HG03442 (cell line): ENCODE results near the gene OR13C5.
"Not testable (repeated sequence)": the region's sequence is repeated elsewhere in the genome, so short reads cannot be mapped to it uniquely, and the experiment has no call there.

Experiments
- ATAC-seq: cut with Tn5 transposase; IDR thresholded peaks from one replicate; pipeline ENCODE4 v1.9.1; 2021; ENCODE audit warnings: mild to moderate bottlenecking, moderate library complexity; ENCODE audit not compliant: unreplicated experiment

The OR13C5 gene

DNA sequence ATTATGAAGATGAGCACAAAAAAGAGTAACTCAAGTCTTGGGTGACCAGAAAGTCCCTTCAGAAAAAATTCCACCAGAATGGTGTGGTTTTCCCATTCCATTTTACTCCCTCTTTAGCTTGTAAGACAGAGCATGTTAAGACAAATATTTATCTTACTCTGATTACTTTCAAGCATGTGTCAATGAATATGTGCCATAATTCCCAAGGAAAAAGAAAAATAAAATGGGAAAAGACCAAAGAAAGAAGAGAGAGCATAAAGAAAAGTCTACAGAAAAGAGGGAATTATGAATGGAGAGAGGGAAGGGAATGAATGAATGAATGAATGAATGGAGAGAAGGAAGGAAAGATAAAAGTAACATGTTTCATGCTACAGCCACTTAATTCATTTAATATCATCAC is at the start of gene OR13C5:
TSS of gene OR13C5 (minus strand) at position 101 of the 400 bp plus-strand sequence. CDS start at position 101, 0 bp downstream.
- not testable (repeated sequence) for ATAC-seq

GRCh38 chr9:104635456-104635855 is 36.2 kb upstream of the OR13C5 start:
- ATAC-seq, result no peak

DNA sequence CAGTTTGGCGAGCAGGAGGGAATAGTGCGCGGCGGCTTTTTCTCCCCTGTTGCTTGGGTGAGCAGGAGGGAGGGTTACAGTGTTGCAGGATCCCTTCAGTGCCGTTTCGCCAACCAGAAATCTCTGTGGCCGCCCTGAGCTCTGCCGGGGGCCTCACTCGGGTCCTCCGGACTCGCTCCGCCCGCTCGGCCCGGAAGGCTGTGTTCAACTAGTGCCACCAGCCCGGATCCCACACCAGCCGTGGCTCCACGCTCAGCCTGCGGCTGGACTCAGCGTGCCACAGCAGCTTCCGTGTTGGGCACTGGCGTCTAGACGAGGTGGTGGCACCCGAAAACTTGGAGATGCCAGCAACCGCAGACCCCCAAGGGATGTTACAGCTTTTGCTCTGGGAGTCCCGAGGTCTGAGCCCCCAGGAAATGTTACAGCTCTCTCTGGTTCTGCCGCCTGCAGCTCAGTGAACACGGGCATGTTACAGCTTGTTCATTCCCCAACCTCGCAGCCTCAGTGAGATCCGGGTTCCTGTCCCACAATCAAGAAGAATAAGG is 34.8 kb upstream of the OR13C5 start:
- ATAC-seq, result no peak

- ATAC-seq, result not testable (repeated sequence)
Measured at GRCh38 chr9:104625964-104626363, 26.8 kb upstream of the OR13C5 start.

- no peak for ATAC-seq
Measured at GRCh38 chr9:104618104-104618503, 18.9 kb upstream of the OR13C5 start, which contains the start of gene OR13C9. Gene OR13C9 (minus strand): TSS chr9:104618204. CDS start chr9:104618204, 0 bp downstream.

- no peak for ATAC-seq
Measured at GRCh38 chr9:104617418-104617817, 18.2 kb upstream of the OR13C5 start.

DNA sequence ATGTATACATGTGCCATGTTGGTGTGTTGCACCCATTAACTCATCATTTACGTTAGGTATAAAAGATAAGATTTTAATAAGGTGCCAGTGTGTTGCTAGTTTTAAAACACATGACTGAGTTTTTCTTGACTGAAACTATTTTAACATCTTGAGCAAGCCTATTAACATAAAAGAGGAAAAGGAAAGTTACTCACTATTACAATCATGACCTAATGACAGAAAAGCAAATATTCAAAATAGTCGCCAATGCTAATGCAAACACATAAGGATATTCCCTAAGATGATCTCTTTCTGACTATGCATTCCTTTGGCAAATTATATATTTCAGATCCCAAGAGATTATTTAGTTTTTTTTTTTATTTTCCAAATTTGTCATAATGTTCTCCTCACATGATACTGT is 12.0 kb upstream of the OR13C5 start:
- ATAC-seq, result no peak

- ATAC-seq, result no peak
Measured at GRCh38 chr9:104608336-104608735, 9.1 kb upstream of the OR13C5 start.

DNA sequence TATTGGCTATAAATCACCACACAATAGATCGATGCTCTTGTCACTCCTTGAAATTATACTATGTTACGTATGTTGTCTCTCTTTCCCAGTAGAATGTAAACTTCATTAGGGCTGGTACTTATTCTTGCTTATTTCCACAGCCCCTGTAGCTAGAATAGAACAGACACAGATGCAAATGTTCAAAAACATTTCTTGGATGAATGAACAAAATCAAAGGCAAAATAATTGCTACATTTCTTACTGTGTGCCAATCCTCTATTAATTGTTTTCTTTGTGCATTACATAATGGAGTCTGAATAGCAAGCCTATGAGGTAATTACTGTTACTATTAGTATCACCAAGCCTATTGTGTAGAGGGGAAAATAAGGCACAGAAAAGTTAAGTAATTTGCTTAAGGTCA is 6.9 kb upstream of the OR13C5 start:
- no peak for ATAC-seq

GRCh38 chr9:104605527-104605926 is 6.3 kb upstream of the OR13C5 start, which contains the start of gene OR13C2:
Gene OR13C2 (minus strand): TSS chr9:104605627. CDS start chr9:104605627, 0 bp downstream.
- not testable (repeated sequence) for ATAC-seq

DNA sequence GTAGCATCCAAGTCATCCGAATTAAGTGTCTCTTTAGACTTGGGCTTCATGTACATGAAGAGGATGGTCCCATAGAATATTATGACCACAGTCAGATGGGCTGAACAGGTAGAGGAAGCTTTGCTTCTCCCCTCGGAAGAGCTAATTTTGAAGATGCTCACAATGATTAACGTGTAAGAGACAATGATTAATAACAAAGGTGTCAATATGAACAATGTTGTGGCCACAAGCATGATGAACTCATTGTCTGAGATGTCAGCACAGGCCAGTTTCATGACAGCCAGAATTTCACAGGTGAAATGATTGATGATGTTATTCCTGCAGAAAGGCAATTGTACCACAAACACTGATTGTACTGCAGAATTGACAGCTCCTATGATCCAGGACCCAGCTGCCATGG is 5.6 kb upstream of the OR13C5 start:
- ATAC-seq, result no peak

- ATAC-seq, result not testable (repeated sequence)
Measured at GRCh38 chr9:104598749-104599148, 464 bp downstream of the OR13C5 start.

DNA sequence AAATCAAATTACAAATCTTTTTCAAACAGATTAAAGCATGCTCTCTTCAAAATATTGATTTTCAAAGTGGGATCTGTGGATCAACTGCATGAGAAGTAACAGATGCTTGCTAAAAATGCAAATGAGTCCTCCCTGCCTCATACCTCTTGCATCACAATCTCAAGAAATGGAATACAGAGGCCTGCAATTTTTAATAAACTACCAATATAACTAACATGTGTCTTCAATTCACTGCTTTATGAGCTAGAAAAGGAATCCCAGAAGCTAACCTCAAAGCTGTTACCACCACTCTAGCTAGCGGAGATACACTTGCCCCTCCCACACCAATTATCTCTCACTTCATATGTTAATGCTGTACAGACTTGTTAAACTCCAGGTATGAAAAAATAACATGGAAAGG is 9.6 kb downstream of the OR13C5 start:
- no peak for ATAC-seq

DNA sequence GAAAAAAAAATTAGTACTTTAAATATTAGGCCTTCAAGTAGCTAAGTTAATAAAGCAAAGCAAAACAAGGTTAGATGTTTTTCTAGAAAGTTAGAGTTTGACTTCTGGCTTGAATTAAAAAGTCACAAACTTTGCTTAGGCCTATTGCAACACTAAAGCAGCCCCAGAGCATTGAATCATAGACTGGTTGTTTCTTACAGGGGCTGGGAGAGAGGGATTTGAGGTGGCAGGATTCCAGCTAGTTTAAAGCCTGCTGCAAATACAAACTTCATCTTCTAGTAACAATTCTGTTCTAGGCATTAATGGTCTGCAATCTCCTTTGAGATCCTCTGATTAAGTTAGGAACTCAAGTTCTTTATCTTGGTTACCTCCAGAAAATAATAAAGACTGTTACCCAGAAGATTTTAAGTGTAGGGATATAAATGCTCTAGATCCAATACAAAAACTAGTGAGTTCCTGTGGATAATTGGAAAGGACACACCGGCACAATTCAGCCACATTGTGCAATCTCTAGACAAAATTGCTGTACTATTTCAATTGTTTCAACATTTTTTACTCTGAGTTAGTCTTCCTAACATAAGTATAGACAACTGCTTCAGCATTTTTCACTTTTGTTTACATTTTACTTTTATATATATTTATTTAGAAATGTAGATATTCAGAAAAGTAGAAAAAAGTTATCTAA is 12.6 kb downstream of the OR13C5 start:
- no peak for ATAC-seq

GRCh38 chr9:104580562-104580961 is 18.7 kb downstream of the OR13C5 start:
- no peak for ATAC-seq

DNA sequence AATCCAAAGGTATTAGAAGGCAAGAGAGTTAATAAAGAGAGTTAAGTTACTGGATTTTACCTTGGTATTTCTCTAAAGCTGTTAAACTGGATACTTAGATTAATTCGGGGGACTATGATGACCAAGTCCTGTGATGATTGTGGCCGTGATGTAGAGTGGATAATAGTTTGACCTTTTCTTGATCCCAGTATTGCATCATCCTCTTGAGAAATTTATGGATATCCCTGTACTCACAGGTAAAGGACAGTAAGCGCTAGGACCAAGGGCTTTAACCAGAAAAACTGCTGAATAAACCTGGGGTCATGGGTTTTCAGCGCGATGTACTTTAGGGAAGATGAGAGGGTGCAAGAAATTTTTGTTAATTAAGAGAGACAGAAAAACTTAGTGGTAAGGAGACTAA is 21.9 kb downstream of the OR13C5 start:
- no peak for ATAC-seq

DNA sequence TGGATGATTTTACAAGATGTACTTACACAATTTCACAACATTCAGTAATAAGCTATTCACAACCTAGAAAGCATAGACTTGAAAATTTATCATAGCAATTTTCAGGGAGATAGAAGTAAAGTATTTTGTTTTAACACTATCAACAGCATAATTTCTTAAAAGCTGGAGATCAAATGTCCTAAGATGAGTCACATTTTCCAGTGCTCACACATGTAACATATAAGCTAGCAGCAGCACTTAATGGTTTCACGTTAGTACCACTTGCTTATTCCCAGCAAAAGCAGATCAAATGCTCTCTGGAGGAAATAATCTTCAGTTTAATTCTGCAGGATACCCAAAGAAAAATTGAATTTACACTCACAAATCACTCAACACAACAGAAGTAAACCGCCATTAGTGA is 23.8 kb downstream of the OR13C5 start:
- no peak for ATAC-seq

DNA sequence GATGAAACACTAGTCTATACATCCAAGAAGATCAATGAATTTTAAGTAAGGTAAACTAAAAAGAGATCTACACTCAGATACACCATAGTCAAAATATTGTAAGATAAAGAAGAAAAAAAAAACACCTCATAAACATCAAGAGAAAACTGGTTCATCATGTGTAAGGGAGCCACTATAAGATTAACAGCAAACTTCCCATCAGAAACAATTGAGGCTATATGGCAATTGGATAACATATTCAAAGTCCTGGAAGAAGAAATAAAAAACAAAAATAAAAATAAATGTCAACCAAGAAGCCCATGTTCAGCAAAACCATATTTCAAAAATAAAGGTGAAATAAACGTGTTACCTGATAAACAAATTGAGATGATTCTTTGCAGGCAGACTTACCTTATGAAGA is 26.6 kb downstream of the OR13C5 start:
- ATAC-seq, result no peak

DNA sequence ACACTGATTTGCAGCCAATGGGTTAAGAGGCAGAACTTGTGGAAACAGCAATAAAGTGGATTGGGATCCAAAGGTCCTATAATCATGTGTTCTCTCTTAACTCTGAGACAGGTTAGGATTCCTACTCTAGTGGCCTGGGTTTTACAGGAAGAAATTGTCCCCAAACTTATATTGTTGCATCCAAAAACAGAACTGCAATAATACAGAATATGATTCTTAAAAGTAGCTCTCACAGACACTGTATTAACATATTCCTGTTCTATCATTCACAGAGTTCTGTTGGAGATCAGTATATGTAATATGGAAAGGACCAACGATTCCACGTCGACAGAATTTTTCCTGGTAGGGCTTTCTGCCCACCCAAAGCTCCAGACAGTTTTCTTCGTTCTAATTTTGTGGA is 30.3 kb downstream of the OR13C5 start, which contains the start of gene OR13C8:
TSS of gene OR13C8 (plus strand) at position 301 of the 400 bp plus-strand sequence. CDS start at position 301, 0 bp downstream.
- ATAC-seq, result no peak

DNA sequence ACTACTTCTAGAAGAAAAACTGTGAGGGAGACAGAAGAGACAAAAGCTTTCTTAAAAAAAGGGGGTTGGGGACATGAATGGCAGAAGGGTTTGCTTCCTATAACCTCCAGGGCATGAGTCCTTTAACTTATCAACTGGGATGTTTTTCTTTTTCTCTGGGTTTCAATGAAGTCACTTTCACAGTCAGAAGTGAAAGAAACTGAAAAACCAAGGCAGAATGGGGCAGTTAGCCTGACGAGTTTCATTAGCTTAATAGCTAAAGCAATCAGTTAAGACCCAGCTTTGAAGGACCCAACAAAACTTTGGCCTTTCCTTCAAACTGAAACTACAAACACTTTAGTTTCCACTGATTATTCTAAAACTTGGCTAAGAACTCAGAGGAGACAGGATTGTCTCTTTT is 34.9 kb downstream of the OR13C5 start:
- ATAC-seq, result no peak

DNA sequence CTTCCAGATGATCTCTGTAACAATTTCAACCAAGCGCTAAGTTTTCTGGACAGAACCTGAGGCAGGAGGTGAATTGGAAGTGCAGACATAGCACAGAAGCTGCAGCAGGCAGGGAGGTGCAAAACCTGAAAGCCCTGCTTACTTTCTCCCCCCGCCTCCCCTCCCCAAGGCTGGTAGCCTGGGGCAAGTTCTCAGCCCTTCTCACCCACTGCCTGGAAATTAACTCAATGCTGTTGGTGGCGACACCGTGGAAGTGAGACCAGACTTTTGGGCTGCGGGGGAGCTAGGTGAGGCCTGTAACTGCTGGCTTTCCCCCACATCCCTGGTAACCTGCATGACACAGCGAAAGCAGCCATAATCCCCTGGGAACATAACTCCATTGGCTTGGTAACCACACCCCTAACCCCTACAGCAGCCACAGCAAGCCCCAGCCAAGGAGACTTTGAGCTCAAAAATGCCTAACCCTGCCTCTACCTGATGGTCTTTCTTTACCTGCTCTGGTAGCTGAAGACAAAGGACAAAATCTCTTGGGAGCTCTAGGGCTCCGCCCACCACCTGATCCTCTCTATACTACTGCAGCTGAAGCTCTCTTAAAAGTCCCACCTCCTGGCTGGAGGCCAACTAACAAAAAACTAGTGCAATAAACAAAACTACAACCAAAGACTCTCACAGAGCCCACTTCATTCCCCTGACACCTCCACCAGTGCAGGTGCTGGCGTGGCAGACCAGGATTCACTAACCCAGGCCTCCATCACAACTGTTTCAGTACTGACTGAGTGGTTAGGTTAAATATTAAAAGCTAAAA is 42.2 kb downstream of the OR13C5 start:
- no peak for ATAC-seq

DNA sequence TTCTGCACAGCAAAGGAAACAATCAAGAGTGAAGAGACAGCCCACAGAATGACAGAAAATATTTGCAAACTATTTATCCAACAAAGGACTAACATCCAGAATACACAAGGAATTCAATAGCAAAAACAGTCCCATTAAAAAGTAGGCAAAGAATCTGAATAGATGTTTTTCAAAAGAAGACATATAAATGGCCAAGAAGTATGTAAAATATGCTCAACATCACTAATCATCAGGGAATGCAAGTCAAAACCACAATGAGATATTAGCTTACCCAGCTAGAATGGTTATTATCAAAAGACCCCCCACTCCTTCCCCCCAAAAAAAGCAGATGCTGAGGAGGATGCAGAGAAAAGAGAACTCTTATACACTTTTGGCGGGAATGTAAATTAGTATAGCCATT is 43.7 kb downstream of the OR13C5 start:
- ATAC-seq, result no peak
